Measurements from ENCODE around the gene KCND3. TPM values are rescaled to one million over a fixed set of nuclear protein-coding genes. Genes with fewer than 3 reads are reported as not detected.

The KCND3 gene
- total and polyA plus RNA-seq, 2 donors from 2014 or later, result 1.2 to 12.6 TPM

DNA sequence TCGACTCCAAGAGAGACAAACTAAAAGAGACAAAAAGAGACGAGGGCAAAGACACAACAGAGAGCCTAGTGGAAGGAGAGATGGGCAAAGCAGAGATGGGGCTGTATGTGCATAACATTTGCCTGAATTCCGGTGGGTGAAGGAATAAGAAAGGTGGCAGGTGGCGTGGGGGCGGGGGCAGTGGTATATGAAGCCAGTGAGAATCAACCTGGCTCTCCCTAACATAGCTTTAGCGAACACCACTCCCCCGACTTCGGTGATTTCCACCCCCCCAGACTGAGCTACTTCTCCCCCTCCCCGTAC, 251.4 kb downstream of the KCND3 start:
- Histone ChIP-seq H3K9ac (ENCODE audit: low read length in 3 of 3) (no peak overlapping the region), H3K27ac (ENCODE audit: low read depth in 2 of 2, low read length in 2 of 2) (peak overlapping the region in 1 of 2 donors; percentile 12), H3K27me3 (ENCODE audit: control insufficient read depth, insufficient read depth, low read length) (no peaks in the 10 kb centered on the region), H3K4me1 (ENCODE audit: control insufficient read depth in 2 of 3, insufficient read depth in 2 of 3, low read depth in 1 of 3, low read length in 3 of 3) (peaks cover 0 to 25% (median 10%) of the 10 kb centered on the region in 3 donors), H3K9me3 (ENCODE audit: control insufficient read depth in 2 of 3, insufficient read depth in 1 of 3, low read length in 3 of 3) (no peaks in the 10 kb centered on the region), H3K36me3 (ENCODE audit: control insufficient read depth in 2 of 3, insufficient read depth in 3 of 3, low read length in 3 of 3) (no peaks in the 10 kb centered on the region), H3K4me3 (ENCODE audit: low read length in 3 of 3) (peak overlapping the region; percentile 1 to 84 (median 57))
- FAIRE-seq (no peak), DNase-seq (no peak)
- intact Hi-C loops (cut with DNase I), result no loop called here
- no peak for TF ChIP-seq CTCF (IDR thresholded peaks at IDR 0.05; ENCODE audit: borderline replicate concordance, extremely low read depth, insufficient read depth)

GRCh38 chr1:111737216-111738132, 252.0 kb downstream of the KCND3 start:
- Histone ChIP-seq H3K27ac (ENCODE audit: low read depth in 2 of 2, low read length in 2 of 2) (peak overlapping the region in 1 of 2 donors; percentile 12), H3K36me3 (ENCODE audit: control insufficient read depth in 2 of 3, insufficient read depth in 3 of 3, low read length in 3 of 3) (no peaks in the 10 kb centered on the region), H3K4me3 (ENCODE audit: low read length in 3 of 3) (peak overlapping the region; percentile 1 to 84 (median 57)), H3K9me3 (ENCODE audit: control insufficient read depth in 2 of 3, insufficient read depth in 1 of 3, low read length in 3 of 3) (no peaks in the 10 kb centered on the region), H3K9ac (ENCODE audit: low read length in 3 of 3) (no peak overlapping the region), H3K27me3 (ENCODE audit: control insufficient read depth, insufficient read depth, low read length) (no peaks in the 10 kb centered on the region), H3K4me1 (ENCODE audit: control insufficient read depth in 2 of 3, insufficient read depth in 2 of 3, low read depth in 1 of 3, low read length in 3 of 3) (peaks cover 0 to 25% (median 15%) of the 10 kb centered on the region in 3 donors)
- TF ChIP-seq CTCF (IDR thresholded peaks at IDR 0.05; ENCODE audit: borderline replicate concordance, extremely low read depth, insufficient read depth), result no peak
- peak in 3 of 5 donors; percentile 42 to 45 (median 42) for DNase-seq
- no peak for FAIRE-seq
- intact Hi-C loops (cut with DNase I), result no loop called here

GRCh38 chr1:111736548-111737215, 252.8 kb downstream of the KCND3 start:
- no peak overlapping the region for H3K27ac ChIP-seq (ENCODE audit: low read depth in 2 of 2, low read length in 2 of 2)
- DNase-seq (peak in 3 of 5 donors; percentile 45 to 81 (median 55)), FAIRE-seq (no peak)
- H3K9ac ChIP-seq (ENCODE audit: low read length in 3 of 3), result no peak overlapping the region
- H3K36me3 ChIP-seq (ENCODE audit: control insufficient read depth in 2 of 3, insufficient read depth in 3 of 3, low read length in 3 of 3), result no peaks in the 10 kb centered on the region
- no peak for TF ChIP-seq CTCF (IDR thresholded peaks at IDR 0.05; ENCODE audit: borderline replicate concordance, extremely low read depth, insufficient read depth)
- intact Hi-C loops (cut with DNase I), result no loop called here
- H3K4me3 ChIP-seq (ENCODE audit: low read length in 3 of 3), result no peak overlapping the region
- peaks cover 0 to 25% (median 15%) of the 10 kb centered on the region in 3 donors for H3K4me1 ChIP-seq (ENCODE audit: control insufficient read depth in 2 of 3, insufficient read depth in 2 of 3, low read depth in 1 of 3, low read length in 3 of 3)
- H3K9me3 ChIP-seq (ENCODE audit: control insufficient read depth in 2 of 3, insufficient read depth in 1 of 3, low read length in 3 of 3), result no peaks in the 10 kb centered on the region
- no peaks in the 10 kb centered on the region for H3K27me3 ChIP-seq (ENCODE audit: control insufficient read depth, insufficient read depth, low read length)

Measured in kidney (tissue), 14 donors.